Activated T-helper 1 cell treated with Interleukin-2 at 50 U/mL for 16 hours (primary cell): ENCODE results near the gene ITPR1.

Experiments
- DNase-seq: peaks from one replicate; pipeline ENCODE4 v3.0.0-alpha.2; 2020; ENCODE audit warnings: low read depth

Gene ITPR1

GRCh38 chr3:4829031-4829394 is 335.9 kb downstream of the ITPR1 start:
- DNase-seq = no peak

GRCh38 chr3:4830586-4830914 is 337.4 kb downstream of the ITPR1 start:
- no peak for DNase-seq

- DNase-seq = no peak
Observed at GRCh38 chr3:4831580-4831950, 338.4 kb downstream of the ITPR1 start.

- no peak for DNase-seq
Observed at GRCh38 chr3:4833471-4833870, 340.3 kb downstream of the ITPR1 start.

GRCh38 chr3:4834403-4834866 is 341.3 kb downstream of the ITPR1 start:
- peak; percentile 61 for DNase-seq

DNA sequence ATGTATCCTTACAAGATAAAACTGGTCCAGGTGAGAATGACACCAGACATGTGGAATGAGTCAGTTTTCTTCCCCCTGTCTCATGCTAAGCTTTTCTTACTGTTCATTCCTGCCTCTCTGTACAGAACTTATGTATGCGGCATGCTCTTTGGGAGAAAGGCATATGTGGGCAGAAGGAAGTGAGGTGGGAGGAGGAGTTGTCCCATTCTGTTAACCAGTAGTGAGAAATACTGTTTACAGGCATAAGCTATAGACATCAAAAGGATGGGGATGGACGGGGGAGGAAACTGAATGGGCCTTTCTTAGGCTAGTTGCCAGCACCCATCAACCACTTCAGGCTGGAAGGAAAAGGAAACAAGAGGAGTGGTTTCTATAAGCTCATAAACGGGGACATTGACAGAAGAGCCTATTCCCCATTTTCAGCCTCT is 342.5 kb downstream of the ITPR1 start:
- no peak for DNase-seq

GRCh38 chr3:4836516-4836915 is 343.4 kb downstream of the ITPR1 start:
- no peak for DNase-seq

- DNase-seq = no peak
Observed at GRCh38 chr3:4837374-4837930, 344.3 kb downstream of the ITPR1 start.

DNA sequence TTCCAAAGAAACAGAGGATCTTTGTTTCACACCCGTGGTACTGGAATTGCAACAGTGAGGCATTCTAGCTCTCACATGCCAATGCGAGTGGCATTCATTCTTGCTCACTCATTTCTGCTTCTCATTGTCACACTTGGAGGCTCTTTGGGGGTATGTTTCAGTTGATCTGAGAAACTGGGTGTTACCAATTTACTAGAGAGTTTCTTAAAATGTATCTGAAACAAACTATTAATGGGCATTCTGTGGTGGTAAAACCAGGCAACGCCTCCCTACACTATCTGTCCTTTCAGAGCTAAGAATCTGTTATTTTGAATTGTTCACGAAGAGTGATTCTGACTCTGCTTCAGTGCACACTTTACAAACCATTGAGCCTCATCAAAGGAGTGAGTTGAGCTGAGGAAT is 345.5 kb downstream of the ITPR1 start:
- DNase-seq = no peak

DNA sequence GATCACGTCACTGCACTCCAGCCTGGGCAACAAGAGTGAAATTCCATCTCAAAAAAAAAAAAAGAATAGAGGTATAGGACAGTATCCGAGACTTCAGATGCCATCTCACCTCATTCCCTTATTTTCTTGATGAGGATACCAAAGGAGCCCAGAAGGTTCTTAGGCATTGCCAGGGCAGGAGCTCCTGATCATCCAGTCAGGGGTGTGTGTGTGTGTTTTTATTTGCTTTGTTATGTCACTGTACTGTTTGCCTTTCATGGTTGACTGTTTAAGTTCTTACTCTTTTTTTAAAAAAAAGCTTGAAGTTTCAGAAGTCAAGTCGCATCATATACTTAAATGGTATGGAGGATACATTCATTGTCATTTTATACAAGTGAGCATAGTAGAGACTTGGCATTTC is 346.1 kb downstream of the ITPR1 start:
- DNase-seq = no peak

DNA sequence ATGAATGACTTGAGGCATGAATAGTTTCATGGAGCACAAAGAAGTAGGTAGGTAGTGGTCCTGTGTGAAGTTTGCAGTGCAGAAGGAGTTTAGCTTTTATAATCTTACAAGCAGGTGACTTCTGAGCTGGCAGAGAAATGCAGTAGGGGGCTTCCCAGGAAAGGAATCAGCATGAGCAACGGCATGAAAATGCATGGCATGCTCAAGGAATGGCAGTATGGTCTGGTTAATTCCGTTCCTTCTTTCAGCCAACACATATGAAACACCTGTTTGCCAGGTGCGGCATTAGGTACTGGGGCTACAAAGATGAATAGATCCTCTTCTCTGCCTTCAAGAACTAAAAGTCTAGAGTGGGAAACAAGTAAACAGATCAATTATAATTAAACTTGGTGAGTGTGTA is 348.1 kb downstream of the ITPR1 start:
- no peak for DNase-seq

- DNase-seq = no peak
Observed at GRCh38 chr3:4841776-4842440, 348.8 kb downstream of the ITPR1 start.

- no peak for DNase-seq
Observed at GRCh38 chr3:4843619-4844018, 350.5 kb downstream of the ITPR1 start.

DNA sequence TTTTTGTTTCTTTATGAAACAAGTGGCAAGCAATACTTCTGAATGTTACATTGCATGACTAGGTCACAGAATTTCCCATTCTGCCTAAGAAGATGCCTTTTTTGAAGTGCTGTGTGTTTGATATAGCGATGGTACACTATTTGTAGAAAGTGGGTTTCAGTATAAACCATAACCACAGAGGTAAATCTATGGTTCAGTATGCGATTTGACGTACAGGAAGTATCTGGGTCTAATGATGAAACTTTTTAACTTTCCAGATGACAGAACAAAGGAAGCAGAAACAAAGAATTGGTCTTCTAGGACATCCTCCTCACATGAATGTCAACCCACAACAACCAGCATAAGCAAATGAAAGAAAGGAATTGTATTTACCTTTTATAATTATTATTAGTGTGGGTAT is 352.7 kb downstream of the ITPR1 start:
- no peak for DNase-seq

GRCh38 chr3:4846543-4846942 is 353.4 kb downstream of the ITPR1 start:
- no peak for DNase-seq

DNA sequence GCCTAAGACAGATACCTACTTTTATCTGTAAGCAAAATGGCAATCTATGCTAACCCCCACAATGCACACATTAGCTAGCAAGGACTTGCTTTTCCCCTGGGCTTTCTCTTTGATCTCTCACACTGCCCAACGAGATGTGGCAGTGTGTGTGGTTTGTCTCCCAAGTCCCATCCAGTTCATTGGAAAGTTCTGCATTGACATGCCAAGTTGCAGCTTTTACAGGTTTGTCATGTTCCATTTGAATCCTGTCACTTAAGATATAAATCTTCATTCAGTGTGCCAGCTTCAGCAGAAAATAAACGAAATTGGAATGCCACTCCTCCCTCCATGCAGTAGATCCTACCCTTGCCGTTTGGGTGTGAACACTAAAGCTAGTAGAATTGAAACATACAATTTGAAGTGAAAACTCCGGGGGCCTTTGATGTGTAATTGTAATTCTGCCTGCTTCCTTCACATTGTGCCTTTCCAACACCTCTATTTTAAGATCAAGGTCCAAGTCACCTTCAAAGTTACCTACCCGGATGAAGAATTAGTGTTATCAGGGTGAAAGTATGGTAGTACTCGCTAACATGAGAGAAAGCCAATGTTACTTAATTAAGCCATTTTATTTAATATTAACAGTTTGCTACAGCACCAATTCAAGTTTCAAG is 355.2 kb downstream of the ITPR1 start:
- no peak for DNase-seq

DNA sequence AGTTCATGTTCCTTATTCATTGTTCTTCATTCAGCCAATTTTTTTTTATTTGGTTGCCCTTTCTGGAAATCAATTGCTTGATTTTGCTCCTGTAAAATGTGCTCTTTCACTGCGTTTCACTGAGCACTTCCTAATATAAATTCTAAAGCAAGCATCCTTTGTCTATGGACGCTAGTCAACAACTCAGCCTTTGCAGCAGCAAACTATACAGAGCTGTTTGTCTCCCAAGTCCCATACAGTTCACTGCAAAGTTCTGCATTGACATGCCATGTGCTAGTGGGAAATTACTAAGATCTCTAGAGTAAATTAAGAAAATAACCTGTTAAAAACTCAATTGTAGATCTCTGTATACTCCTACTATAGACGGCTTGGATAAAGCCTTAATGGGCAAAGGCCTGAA is 356.0 kb downstream of the ITPR1 start:
- no peak for DNase-seq

DNA sequence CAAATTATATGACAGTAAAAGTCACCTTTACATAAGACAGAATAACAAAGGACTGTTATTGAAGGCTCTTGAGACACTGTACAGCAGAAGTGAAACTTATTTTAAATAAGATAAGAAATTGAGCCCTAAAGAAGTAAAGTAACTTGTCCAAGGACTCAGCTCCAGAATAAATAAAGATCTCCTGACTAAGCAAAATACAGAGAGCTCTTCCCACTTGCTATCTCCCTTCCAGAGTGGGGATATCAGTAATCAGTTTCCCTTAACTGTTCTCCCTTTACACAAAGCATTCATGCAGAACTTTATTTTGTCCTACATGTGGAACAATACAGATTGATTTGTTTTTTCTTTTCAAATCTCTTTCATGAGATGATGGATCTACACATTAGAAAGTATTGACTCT is 356.6 kb downstream of the ITPR1 start:
- no peak for DNase-seq

DNA sequence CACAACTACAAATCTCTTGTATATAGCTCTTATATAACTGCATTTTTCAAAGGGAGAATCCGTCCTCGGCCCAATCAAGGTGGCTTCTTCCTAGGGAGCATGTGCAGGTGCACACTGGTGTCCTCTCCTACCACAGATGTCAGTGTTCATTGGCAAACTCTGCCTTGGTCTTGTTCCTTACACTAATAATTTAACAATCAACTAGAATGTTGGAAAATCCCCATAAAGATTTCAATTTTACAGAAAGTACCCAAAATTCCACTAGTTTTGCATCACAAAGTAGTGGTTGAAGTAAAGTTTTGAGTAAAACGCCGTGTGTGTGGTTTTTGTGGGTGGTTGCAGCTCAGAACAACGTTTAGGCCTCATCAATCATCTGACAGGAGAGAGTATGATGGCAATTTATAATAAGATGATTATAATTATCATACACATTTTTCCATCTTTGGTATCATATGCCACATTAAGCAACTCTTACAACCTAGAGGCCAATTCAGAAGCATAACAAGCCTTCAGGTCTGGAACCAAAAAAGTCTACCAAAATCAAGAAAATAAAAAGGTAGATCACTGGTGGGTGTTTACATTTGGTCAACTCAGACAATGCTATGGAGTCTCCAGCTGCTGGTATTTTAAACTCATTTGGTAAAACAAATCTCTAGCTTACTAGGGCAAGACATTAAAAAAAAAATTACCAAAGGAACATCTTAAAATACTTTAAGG is 357.2 kb downstream of the ITPR1 start:
- no peak for DNase-seq

GRCh38 chr3:4850928-4851265 is 357.7 kb downstream of the ITPR1 start:
- no peak for DNase-seq

DNA sequence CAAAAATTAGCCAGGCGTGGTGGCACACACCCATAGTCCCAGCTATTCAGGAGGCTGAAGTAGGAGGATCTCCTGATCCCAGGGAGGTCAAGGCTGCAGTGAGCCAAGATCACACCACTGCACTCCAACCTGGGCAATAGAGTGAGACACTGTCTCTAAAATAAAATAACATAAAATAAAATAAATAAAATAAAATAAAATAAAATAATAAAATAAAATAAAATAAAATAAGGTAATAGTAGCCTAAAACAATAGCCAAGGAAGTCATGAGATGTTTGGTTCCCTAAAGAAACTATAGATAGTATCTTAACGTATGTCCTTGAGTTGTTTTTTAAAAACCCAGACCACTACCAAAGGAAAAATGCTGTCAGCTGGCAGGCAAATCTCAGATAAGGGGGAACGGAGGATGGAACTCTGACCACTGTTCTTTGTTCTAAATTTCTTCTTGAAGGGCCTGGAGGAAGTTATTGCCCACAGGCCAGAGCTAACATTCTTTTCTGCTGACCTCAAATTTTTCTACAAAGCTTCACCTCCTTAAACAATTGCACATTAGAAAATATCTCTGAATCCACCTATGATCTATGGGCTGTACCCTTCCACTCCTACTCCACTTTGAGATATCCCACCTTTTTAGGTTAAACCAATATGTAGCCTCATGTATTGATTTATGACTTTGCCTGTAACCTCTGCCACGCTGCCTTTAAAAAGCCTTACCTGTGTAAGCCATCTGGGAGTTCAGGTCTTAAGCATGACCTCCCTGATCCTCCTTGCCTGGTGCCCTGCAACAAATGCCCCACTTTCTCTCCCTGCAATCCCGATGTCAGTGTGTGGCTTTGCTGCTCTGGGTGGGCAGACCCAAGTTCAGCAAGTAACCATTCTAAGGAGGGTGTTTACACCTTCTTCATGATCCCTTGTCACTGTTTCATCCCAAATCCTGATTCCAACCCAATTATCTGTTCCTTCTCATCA is 359.9 kb downstream of the ITPR1 start:
- no peak for DNase-seq

DNA sequence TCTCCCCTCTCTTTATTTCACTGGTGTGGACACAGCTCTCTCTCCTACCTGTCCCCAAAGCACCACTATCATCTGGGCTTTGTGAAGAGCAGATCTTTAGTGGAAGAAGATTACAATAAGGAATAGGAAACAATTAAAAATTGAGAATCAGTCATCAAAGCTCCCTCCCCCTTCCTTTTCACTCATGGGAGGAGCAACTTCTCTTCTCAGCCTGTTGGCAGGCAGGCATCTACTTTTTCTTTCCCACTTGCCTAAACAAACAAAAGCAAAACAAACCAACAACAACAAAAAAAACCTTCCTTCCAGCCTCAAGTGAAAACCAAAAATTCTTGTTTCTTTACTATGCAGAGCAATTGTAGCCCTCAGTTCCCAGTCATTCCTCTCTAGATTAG is 360.6 kb downstream of the ITPR1 start:
- DNase-seq = no peak
